AG10803 (cell line): ENCODE results near the gene FOXA2.

Experiments used
- DNase-seq: peaks from one replicate; pipeline ENCODE4 v3.0.0; 2010; ENCODE audit warnings: low read depth
- H3K4me3 ChIP-seq: 2 replicates; pipeline ENCODE4 v1.5.1; 2011; ENCODE audit warnings: mild to moderate bottlenecking, low read length, control low read depth
- CTCF ChIP-seq: conservative IDR thresholded peaks from 2 replicates; pipeline ENCODE4 v1.5.1; 2011; ENCODE audit warnings: mild to moderate bottlenecking, low read length, control low read depth, inconsistent platforms

Gene FOXA2

GRCh38 chr20:22567944-22568871 is 16.2 kb downstream of the FOXA2 start:
- no peak for DNase-seq
- no peak overlapping the region for H3K4me3 ChIP-seq
- TF ChIP-seq CTCF, result no peak

GRCh38 chr20:22566876-22567658 is 17.3 kb downstream of the FOXA2 start:
- DNase-seq, result no peak
- no peak for TF ChIP-seq CTCF
- no peak overlapping the region for H3K4me3 ChIP-seq

- DNase-seq, result no peak
- no peak for TF ChIP-seq CTCF
- no peak overlapping the region for H3K4me3 ChIP-seq
These were observed 21.1 kb downstream of the FOXA2 start for GRCh38 chr20:22563062-22563965.

GRCh38 chr20:22562620-22563019 is 21.8 kb downstream of the FOXA2 start:
- DNase-seq, result no peak
- H3K4me3 ChIP-seq, result no peak overlapping the region
- no peak for TF ChIP-seq CTCF

- DNase-seq, result no peak
- no peak overlapping the region for H3K4me3 ChIP-seq
- no peak for TF ChIP-seq CTCF
These were observed 22.3 kb downstream of the FOXA2 start for GRCh38 chr20:22561965-22562577.

- H3K4me3 ChIP-seq, result no peak overlapping the region
- no peak for TF ChIP-seq CTCF
- DNase-seq, result no peak
These were observed 23.6 kb downstream of the FOXA2 start for GRCh38 chr20:22560817-22561216.
